DND-41 (cell line): Measurements from ENCODE around the gene MARK2.

Experiments used
- CTCF ChIP-seq: IDR thresholded peaks from 2 replicates; pipeline ENCODE4 v1.5.1; 2012; ENCODE audit warnings: borderline replicate concordance, low read length, moderate library complexity, mild to moderate bottlenecking; ENCODE audit not compliant: poor library complexity, severe bottlenecking; ENCODE audit errors: extremely low read depth
- EZH2 ChIP-seq: IDR thresholded peaks from 3 replicates; pipeline ENCODE4 v1.6.1; 2012; ENCODE audit warnings: borderline replicate concordance, low read depth, mild to moderate bottlenecking, moderate library complexity, low read length, inconsistent platforms; ENCODE audit not compliant: severe bottlenecking

GRCh38 chr11:63907063-63907462, 68.2 kb downstream of the MARK2 start:
- TF ChIP-seq CTCF (no peak), EZH2 (no peak)
